Calu3 (cell line): ENCODE data around the gene HPS5. TPM values are rescaled to one million over a fixed set of nuclear protein-coding genes. Genes with fewer than 3 reads are reported as not detected.

Experiments used
- BruUV-seq: library from RNA; stranded (reverse); fragments of 400-500 nt; replicated peaks from 2 replicates; lab custom pipeline; 2021; lab: Mats Ljungman, UMichigan
- CTCF ChIA-PET: fragments of 300-600 bp; sonication (Branson Sonifier 250); formaldehyde crosslinking; loops from one replicate; lab custom pipeline; 2022; ENCODE audit warnings: antibody characterized with exemption; lab: Charles Lee
- DNase-seq: peaks from one replicate; pipeline ENCODE4 v3.0.0; 2022
- H3K27ac Mint-ChIP-seq: one replicate; pipeline ENCODE4 v1.8.0; 2022; ENCODE audit warnings: mixed read lengths; ENCODE audit not compliant: unreplicated experiment
- H3K27me3 Mint-ChIP-seq: one replicate; pipeline ENCODE4 v1.8.0; 2022; ENCODE audit warnings: mixed read lengths; ENCODE audit not compliant: unreplicated experiment
- H3K36me3 Mint-ChIP-seq: one replicate; pipeline ENCODE4 v1.8.0; 2022; ENCODE audit warnings: mild to moderate bottlenecking, moderate library complexity, mixed read lengths; ENCODE audit not compliant: insufficient read depth, unreplicated experiment
- H3K4me1 Mint-ChIP-seq: one replicate; pipeline ENCODE4 v1.8.0; 2022; ENCODE audit warnings: mild to moderate bottlenecking, low read depth, mixed read lengths; ENCODE audit not compliant: unreplicated experiment
- H3K4me3 Mint-ChIP-seq: one replicate; pipeline ENCODE4 v1.8.0; 2022; ENCODE audit warnings: mild to moderate bottlenecking, low read depth, moderate library complexity, mixed read lengths; ENCODE audit not compliant: unreplicated experiment
- H3K9me3 Mint-ChIP-seq: one replicate; pipeline ENCODE4 v1.8.0; 2022; ENCODE audit warnings: low read depth, mixed read lengths; ENCODE audit not compliant: unreplicated experiment
- CTCF ChIP-seq: fragments of 200-600 bp; IDR thresholded peaks from one replicate; pipeline ENCODE4 v1.8.0; 2022; ENCODE audit warnings: antibody characterized with exemption; ENCODE audit not compliant: unreplicated experiment
- intact Hi-C: fragments of 100-400 bp; cut with micrococcal nuclease; formaldehyde crosslinking; loops from one replicate; pipeline ENCODE4 v1.10.0; 2022; ENCODE audit not compliant: unreplicated experiment
- total RNA-seq: library from RNA; stranded (reverse); gene quantifications from 2 replicates; pipeline ENCODE4 v1.2.3, GENCODE V29; 2022

Gene HPS5
- total RNA-seq, 1 experiment from 2014 or later = 26.4 TPM

DNA sequence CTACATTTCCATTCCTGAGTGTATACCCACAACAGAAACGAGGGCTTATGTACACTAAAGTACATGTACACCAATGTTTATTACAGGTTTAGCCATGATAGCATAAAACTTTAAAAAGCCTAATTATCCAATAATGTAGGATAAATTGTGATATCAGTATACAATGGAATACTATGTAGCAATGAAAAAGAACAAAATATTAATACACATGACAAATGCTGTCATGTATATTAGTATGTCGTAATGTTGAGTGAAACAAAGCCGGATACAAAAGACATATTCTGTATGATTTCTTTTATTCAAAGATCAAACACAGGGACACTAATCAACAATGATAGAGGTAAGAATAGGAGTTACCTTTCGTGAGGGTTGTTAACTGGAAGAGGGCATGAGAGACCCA is 88.0 kb downstream of the HPS5 start:
- no peaks in the 10 kb centered on the region for H3K27me3 Mint-ChIP-seq
- H3K4me1 Mint-ChIP-seq = no peaks in the 10 kb centered on the region
- no peak for DNase-seq
- no peaks in the 10 kb centered on the region for H3K9me3 Mint-ChIP-seq
- BruUV-seq = no TSS peak
- no peak overlapping the region for H3K27ac Mint-ChIP-seq
- no peaks in the 10 kb centered on the region for H3K36me3 Mint-ChIP-seq
- CTCF ChIA-PET = no interaction called here
- TF ChIP-seq CTCF = no peak
- no peak overlapping the region for H3K4me3 Mint-ChIP-seq
- intact Hi-C loops = no loop called here

DNA sequence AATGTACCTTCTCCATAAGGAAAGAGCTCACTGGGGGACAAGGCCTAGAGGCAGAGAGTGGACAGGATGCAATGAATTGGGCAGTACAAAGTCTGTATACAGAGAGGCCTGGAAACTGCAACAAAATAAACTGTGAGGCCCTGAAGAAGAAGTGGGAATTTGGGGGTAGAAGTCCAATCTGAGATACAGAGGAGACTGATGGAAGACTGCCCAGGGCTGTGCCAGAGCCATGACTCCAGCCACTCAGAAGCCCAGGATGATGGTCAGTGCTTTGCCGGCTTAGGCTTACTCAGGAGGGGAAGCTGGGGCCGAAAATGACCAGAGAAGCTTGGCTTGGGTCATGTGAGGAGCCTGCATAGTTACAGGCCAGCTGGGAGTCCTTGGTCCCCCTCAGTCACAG is 91.1 kb downstream of the HPS5 start:
- no peaks in the 10 kb centered on the region for H3K27me3 Mint-ChIP-seq
- no TSS peak for BruUV-seq

DNA sequence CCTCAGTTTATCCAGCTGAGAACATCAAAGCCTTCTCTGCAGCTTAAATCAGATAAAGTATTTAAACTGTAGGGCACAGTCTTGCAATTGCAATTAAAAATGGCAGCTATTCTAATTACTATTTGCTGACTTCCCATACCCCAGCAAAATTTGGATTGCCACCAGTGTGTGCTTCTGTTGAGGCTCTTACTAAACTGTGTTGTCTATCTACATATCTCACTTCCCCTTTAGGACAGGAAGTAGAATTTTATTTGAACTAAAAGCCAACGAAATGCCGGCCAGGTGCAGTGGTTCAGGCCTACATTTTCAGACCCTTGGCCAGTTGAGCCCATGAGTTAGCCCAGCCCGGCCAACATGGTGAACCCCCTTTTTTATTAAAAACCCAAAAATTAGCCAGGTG is 92.4 kb downstream of the HPS5 start:
- no peak for TF ChIP-seq CTCF
- Mint-ChIP-seq H3K4me1 (no peaks in the 10 kb centered on the region), H3K27me3 (no peaks in the 10 kb centered on the region), H3K27ac (no peak overlapping the region), H3K4me3 (no peak overlapping the region), H3K9me3 (no peaks in the 10 kb centered on the region), H3K36me3 (no peaks in the 10 kb centered on the region)
- DNase-seq = no peak
- intact Hi-C loops = no loop called here
- no TSS peak for BruUV-seq
- CTCF ChIA-PET = interaction anchor here (0.7 kb wide), 1 partner anchor 121 kb away, joined by 9 read pairs; no protein-coding TSS in a partner anchor

More for the DNA sequence above, 91.1 kb downstream of the HPS5 start:
- CTCF ChIA-PET = interaction anchor here (1.2 kb wide), 1 partner anchor 13 kb away, joined by 4 read pairs; no protein-coding TSS in a partner anchor
- no peaks in the 10 kb centered on the region for H3K36me3 Mint-ChIP-seq
- H3K4me1 Mint-ChIP-seq = no peaks in the 10 kb centered on the region
- no peak for TF ChIP-seq CTCF
- DNase-seq = no peak
- H3K4me3 Mint-ChIP-seq = no peak overlapping the region
- no peaks in the 10 kb centered on the region for H3K9me3 Mint-ChIP-seq
- no peak overlapping the region for H3K27ac Mint-ChIP-seq
- intact Hi-C loops = no loop called here

Other genes with a start within 250 kb of the HPS5 start
- 23.9 and 29.3 TPM in 2 replicates for gene SAAL1, start 216.1 kb downstream of the HPS5 start, total RNA-seq
- not detected in 2 replicates for gene MRGPRX3, start 189.6 kb downstream of the HPS5 start, total RNA-seq
- not detected in 2 replicates for gene MRGPRX4, start 149.3 kb downstream of the HPS5 start, total RNA-seq
- gene SAA4, start 85.3 kb downstream of the HPS5 start, total RNA-seq = 2.6 and 7.2 TPM in 2 replicates
- 22.0 and 31.5 TPM in 2 replicates for gene SAA2, start 73.5 kb downstream of the HPS5 start, total RNA-seq
- gene SAA1, start 55.9 kb downstream of the HPS5 start, total RNA-seq = 23.9 and 54.1 TPM in 2 replicates
- 43.0 and 44.3 TPM in 2 replicates for gene GTF2H1, start 427 bp upstream of the HPS5 start, total RNA-seq
- gene LDHA, start 72.4 kb upstream of the HPS5 start, total RNA-seq = 635 and 721 TPM in 2 replicates
- not detected in 2 replicates for gene LDHC, start 90.2 kb upstream of the HPS5 start, total RNA-seq
- not detected in 2 replicates for gene LDHAL6A, start 133.7 kb upstream of the HPS5 start, total RNA-seq
- gene TSG101, start 204.8 kb upstream of the HPS5 start, total RNA-seq = 57.5 and 61.8 TPM in 2 replicates